ENCODE data around the gene PNPLA7. TPM values are rescaled to one million over a fixed set of nuclear protein-coding genes. Genes with fewer than 3 reads are reported as not detected.
"Not testable (repeated sequence)": the region's sequence is repeated elsewhere in the genome, so short reads cannot be mapped to it uniquely, and the experiment has no call there.

PNPLA7 gene
- total RNA-seq (2012; rRNA removed) = 0.22 and 0.25 TPM in 2 replicates

- Histone ChIP-seq H3K9ac (ENCODE audit: low read depth, low read length) (peak within 1 kb of the TSS; percentile 75), H3K9me3 (replicated peaks; ENCODE audit: low read length) (no peaks in the 10 kb centered on the region), H3K4me3 (ENCODE audit: low read length) (peak within 1 kb of the TSS; percentile 80)
Observed at GRCh38 chr9:137550231-137550621, at the start of gene PNPLA7. PNPLA7 (minus strand) TSS chr9:137550402; CDS start chr9:137550197, 205 bp downstream.

DNA sequence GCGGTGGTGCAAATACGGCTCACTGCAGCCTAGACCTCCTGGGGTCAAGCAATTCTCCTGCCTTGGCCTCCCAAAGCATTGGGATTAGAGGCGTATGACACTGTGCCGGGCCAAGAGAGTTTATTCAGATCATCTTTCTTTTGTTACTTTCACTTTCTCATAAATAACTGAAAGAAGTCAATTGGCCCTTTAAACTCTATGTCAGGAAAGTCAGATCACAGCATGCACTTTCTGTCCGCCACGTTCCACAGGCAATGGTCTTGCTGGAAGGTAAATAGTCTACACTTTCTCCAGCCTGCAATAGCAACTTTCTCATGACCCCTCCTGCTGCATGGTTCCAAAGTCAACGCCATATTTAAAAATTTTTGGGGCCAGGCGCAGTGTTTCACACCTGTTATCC lies 48.7 kb upstream of the PNPLA7 start:
- no peaks in the 10 kb centered on the region for H3K36me3 ChIP-seq (ENCODE audit: insufficient read depth, low read length)
- peaks cover 9% of the 10 kb centered on the region for H3K27me3 ChIP-seq (ENCODE audit: control insufficient read depth, insufficient read depth, low read length)
- H3K4me3 ChIP-seq (ENCODE audit: low read length) = no peak overlapping the region
- H3K9ac ChIP-seq (ENCODE audit: low read depth, low read length) = no peak overlapping the region
- H3K4me2 ChIP-seq (ENCODE audit: low read length) = no peak overlapping the region
- no peaks in the 10 kb centered on the region for H3K4me1 ChIP-seq (ENCODE audit: control insufficient read depth, insufficient read depth, low read length)
- H3K9me3 ChIP-seq (replicated peaks; ENCODE audit: low read length) = no peaks in the 10 kb centered on the region

More at GRCh38 chr9:137550231-137550621, at the start of gene PNPLA7:
- Histone ChIP-seq H3K36me3 (ENCODE audit: insufficient read depth, low read length) (peaks cover 10% of the 10 kb centered on the region), H3K27me3 (ENCODE audit: control insufficient read depth, insufficient read depth, low read length) (no peaks in the 10 kb centered on the region), H3K4me2 (ENCODE audit: low read length) (peak within 1 kb of the TSS; percentile 96), H3K4me1 (ENCODE audit: control insufficient read depth, insufficient read depth, low read length) (peaks cover 16% of the 10 kb centered on the region)

DNA sequence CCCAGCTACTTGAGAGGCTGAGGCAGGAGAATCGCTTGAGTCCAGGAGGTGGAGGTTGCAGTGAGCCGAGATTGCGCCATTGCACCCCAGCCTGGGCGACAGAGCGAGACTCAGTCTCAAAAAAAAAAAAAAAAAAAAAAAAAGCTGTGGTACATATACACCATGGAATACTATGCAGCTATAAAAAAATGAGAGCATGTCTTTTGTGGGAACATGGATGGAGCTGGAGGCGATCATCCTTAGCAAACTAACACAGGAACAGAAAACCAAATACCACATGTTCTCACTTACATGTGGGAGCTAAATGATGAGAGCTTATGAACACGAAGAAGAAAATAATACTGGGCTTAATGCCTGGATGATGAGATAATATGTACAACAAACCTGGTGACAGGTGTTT lies 46.4 kb upstream of the PNPLA7 start:
- H3K9me3 ChIP-seq (replicated peaks; ENCODE audit: low read length); H3K4me1 ChIP-seq (ENCODE audit: control insufficient read depth, insufficient read depth, low read length); H3K27me3 ChIP-seq (ENCODE audit: control insufficient read depth, insufficient read depth, low read length); H3K9ac ChIP-seq (ENCODE audit: low read depth, low read length); H3K36me3 ChIP-seq (ENCODE audit: insufficient read depth, low read length); H3K4me3 ChIP-seq (ENCODE audit: low read length); H3K4me2 ChIP-seq (ENCODE audit: low read length): not testable (repeated sequence)

DNA sequence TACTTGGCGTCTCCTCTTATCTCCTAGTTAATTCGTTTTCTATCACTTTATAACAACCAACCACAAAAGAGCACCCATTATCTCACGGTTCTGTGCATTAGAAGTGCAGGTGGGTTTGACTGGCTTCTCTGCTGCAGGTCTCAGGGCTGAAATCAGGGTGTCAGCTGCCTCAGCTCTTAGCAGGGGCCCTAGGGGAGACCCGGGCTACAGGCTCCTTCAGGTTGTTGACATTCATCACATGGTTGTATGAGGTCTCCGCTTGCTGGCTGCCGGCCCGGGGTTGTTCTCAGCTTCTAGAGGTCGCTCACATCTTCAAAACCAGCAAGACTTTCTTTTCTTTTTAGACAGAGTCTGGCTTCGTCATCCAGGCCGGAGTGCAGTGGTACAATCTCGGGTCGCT lies 43.0 kb upstream of the PNPLA7 start:
- no peaks in the 10 kb centered on the region for H3K9me3 ChIP-seq (replicated peaks; ENCODE audit: low read length)
- H3K4me3 ChIP-seq (ENCODE audit: low read length) = no peak overlapping the region
- peaks cover 9% of the 10 kb centered on the region for H3K4me1 ChIP-seq (ENCODE audit: control insufficient read depth, insufficient read depth, low read length)
- no peak overlapping the region for H3K4me2 ChIP-seq (ENCODE audit: low read length)
- H3K9ac ChIP-seq (ENCODE audit: low read depth, low read length) = no peak overlapping the region
- no peaks in the 10 kb centered on the region for H3K27me3 ChIP-seq (ENCODE audit: control insufficient read depth, insufficient read depth, low read length)
- H3K36me3 ChIP-seq (ENCODE audit: insufficient read depth, low read length) = peaks cover 6% of the 10 kb centered on the region

DNA sequence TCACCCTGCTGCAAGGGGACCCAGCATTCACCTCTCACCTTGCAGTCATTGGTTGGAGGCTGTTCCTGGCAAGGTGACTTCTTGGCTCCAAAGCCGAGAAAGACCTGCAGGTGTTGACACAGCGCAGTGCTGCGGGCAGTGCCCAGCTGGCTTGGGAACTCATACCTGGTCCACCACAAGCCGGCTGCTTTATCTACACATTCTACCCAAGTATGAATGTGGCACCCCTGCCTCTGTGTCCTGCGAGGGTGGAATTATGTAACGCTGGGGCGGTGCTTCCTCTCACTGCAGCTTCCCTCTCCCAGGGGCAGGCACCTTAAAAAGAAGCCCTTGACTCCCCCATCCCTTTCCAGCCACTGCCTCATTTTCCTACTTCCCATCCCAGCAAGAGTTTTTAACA lies 42.6 kb upstream of the PNPLA7 start:
- Histone ChIP-seq H3K4me3 (ENCODE audit: low read length) (no peak overlapping the region), H3K9ac (ENCODE audit: low read depth, low read length) (no peak overlapping the region), H3K36me3 (ENCODE audit: insufficient read depth, low read length) (peaks cover 10% of the 10 kb centered on the region), H3K27me3 (ENCODE audit: control insufficient read depth, insufficient read depth, low read length) (no peaks in the 10 kb centered on the region), H3K4me2 (ENCODE audit: low read length) (no peak overlapping the region), H3K4me1 (ENCODE audit: control insufficient read depth, insufficient read depth, low read length) (peaks cover 9% of the 10 kb centered on the region), H3K9me3 (replicated peaks; ENCODE audit: low read length) (no peaks in the 10 kb centered on the region)

DNA sequence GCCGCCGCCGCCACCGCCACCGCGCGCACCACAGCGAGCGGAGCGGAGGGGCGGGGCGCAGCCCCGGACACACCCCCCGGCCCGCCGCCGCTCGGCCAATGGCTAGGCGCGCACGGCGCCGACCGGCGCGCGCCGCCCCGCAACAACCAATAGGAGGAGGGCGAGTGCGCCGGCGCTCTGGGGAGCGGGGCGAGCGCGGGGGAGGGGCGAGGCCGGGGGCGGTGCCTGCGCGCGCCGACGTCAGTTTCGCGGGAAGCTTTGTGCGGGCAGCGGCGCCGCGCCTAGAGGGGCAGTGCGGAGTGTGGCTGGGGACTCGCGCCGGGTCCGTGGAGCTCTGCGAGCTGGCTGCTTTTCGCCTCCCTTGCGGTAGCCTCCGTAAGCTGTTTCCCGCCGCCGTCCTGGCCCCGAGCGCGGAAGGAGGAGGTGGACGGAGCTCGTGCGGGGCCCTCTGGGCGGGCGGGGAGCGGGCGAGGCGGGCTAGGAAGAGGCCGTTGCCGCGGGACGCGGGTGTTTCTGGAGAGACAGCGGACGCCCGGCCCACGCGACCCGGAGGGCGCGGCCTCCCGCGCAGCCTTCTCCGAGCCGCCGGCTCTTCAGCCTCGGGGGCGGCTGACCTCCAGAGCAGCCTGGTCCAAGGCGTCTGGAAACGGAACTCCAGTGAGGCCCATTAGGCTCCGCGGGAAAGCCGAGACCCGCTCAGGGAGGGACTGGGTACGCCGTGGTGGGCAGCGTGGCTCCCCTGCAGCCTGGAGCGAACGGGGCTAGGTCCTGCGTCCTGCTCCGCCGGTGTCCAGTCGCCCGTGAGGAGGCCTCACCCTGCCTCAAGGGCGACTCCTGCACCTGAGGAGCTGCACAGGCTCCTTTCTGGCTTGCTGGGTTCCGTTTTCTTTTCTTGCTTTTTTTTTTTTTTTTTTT lies 40.5 kb upstream of the PNPLA7 start, which contains the start of gene ZMYND19:
Gene ZMYND19 (minus strand): TSS at position 44 of the 915 bp plus-strand sequence. CDS start 249 bp downstream, outside the sequence.
- H3K36me3 ChIP-seq (ENCODE audit: insufficient read depth, low read length) = peaks cover 30% of the 10 kb centered on the region
- H3K9me3 ChIP-seq (replicated peaks; ENCODE audit: low read length) = no peaks in the 10 kb centered on the region
- no peaks in the 10 kb centered on the region for H3K27me3 ChIP-seq (ENCODE audit: control insufficient read depth, insufficient read depth, low read length)
- H3K9ac ChIP-seq (ENCODE audit: low read depth, low read length) = peak within 1 kb of the TSS; percentile 85
- H3K4me3 ChIP-seq (ENCODE audit: low read length) = peak within 1 kb of the TSS; percentile 99
- H3K4me2 ChIP-seq (ENCODE audit: low read length) = peak within 1 kb of the TSS; percentile 87
- peaks cover 9% of the 10 kb centered on the region for H3K4me1 ChIP-seq (ENCODE audit: control insufficient read depth, insufficient read depth, low read length)

GRCh38 chr9:137590123-137590468 lies 39.9 kb upstream of the PNPLA7 start:
- H3K4me1 ChIP-seq (ENCODE audit: control insufficient read depth, insufficient read depth, low read length) = peaks cover 9% of the 10 kb centered on the region
- H3K4me3 ChIP-seq (ENCODE audit: low read length) = peak overlapping the region; percentile 91
- H3K9me3 ChIP-seq (replicated peaks; ENCODE audit: low read length) = no peaks in the 10 kb centered on the region
- H3K4me2 ChIP-seq (ENCODE audit: low read length) = peak overlapping the region; percentile 83
- peaks cover 34% of the 10 kb centered on the region for H3K36me3 ChIP-seq (ENCODE audit: insufficient read depth, low read length)
- H3K9ac ChIP-seq (ENCODE audit: low read depth, low read length) = peak overlapping the region; percentile 77
- no peaks in the 10 kb centered on the region for H3K27me3 ChIP-seq (ENCODE audit: control insufficient read depth, insufficient read depth, low read length)

DNA sequence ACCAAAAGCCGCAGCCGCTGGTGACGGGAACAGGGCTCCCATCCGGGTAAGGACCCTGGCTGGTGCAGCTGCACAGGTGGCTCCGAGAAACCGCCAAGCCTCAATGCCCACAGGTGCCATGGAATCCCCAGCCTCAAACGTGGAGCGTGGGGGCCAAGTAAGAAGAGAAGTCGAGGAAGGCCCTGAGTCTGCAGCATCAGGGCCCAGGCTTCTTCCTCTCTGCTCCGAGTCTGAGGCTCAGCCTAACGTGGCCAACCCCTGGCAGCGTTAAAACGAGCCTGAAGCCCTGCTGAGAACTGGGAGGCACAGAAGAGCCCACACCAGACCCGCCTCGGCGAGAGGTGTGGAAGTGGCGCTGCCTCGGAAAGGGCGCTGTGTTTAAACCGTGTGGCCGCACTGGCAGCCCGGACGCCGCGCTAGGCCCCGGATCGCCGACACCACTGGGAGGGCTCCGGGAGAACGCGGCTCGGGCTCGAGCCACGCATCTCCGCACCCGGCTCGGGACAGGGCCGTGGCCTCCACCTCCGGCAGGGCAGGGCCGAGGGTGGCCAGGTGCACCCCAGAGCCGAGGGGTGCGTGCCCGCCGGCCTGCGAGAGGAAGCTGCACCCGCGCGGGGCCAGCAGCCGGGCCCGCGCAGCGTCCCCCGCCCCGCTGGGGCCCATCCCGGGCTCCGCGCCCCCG lies 39.4 kb upstream of the PNPLA7 start:
- peak overlapping the region; percentile 91 for H3K4me3 ChIP-seq (ENCODE audit: low read length)
- H3K36me3 ChIP-seq (ENCODE audit: insufficient read depth, low read length) = peaks cover 37% of the 10 kb centered on the region
- H3K4me1 ChIP-seq (ENCODE audit: control insufficient read depth, insufficient read depth, low read length) = peaks cover 9% of the 10 kb centered on the region
- H3K9me3 ChIP-seq (replicated peaks; ENCODE audit: low read length) = no peaks in the 10 kb centered on the region
- H3K4me2 ChIP-seq (ENCODE audit: low read length) = peak overlapping the region; percentile 83
- H3K27me3 ChIP-seq (ENCODE audit: control insufficient read depth, insufficient read depth, low read length) = no peaks in the 10 kb centered on the region
- peak overlapping the region; percentile 77 for H3K9ac ChIP-seq (ENCODE audit: low read depth, low read length)

DNA sequence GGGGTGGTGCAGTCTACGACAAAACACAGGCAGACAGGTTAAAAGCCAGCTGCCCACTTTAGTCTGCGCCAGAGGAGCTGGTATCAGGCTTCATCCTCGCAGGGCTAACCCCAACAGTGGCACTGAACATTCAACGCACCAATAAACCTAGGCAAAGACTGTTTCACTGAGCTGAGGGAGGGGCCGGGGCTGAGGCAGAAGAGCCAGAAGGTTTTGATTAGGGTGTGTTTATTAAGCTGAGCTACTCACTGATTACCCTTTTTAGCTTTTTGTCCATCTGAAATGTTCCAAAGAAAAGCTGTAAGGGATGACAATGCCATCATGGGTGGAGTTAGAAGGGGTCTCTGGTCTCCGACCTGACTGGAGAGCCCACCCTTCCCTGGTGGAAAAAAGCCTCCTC lies 38.7 kb upstream of the PNPLA7 start:
- no peaks in the 10 kb centered on the region for H3K27me3 ChIP-seq (ENCODE audit: control insufficient read depth, insufficient read depth, low read length)
- H3K9me3 ChIP-seq (replicated peaks; ENCODE audit: low read length) = no peaks in the 10 kb centered on the region
- peaks cover 9% of the 10 kb centered on the region for H3K4me1 ChIP-seq (ENCODE audit: control insufficient read depth, insufficient read depth, low read length)
- peaks cover 37% of the 10 kb centered on the region for H3K36me3 ChIP-seq (ENCODE audit: insufficient read depth, low read length)
- H3K4me2 ChIP-seq (ENCODE audit: low read length) = peak overlapping the region; percentile 83
- peak overlapping the region; percentile 91 for H3K4me3 ChIP-seq (ENCODE audit: low read length)
- peak overlapping the region; percentile 77 for H3K9ac ChIP-seq (ENCODE audit: low read depth, low read length)

DNA sequence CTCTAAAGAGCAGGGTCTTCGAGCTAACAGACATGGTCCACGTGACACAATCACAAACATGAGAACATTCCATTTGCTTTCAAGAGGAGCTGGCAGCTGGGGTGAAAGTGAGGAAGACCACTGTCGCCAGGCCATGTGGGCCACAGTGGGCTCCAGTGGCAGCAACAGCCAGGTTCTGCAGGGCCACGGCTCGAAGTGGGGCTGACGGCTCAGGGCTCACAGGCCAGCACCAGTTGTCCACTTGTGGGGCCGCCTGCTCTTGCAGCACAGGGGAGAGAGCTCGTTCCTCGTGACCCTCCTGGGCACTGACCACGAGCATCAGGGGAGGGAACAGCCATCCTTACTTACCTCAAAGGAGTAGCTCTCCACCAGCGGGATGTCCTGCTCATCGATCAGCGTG lies 38.1 kb upstream of the PNPLA7 start:
- H3K4me3 ChIP-seq (ENCODE audit: low read length) = no peak overlapping the region
- no peak overlapping the region for H3K4me2 ChIP-seq (ENCODE audit: low read length)
- no peak overlapping the region for H3K9ac ChIP-seq (ENCODE audit: low read depth, low read length)
- peaks cover 9% of the 10 kb centered on the region for H3K4me1 ChIP-seq (ENCODE audit: control insufficient read depth, insufficient read depth, low read length)
- peaks cover 40% of the 10 kb centered on the region for H3K36me3 ChIP-seq (ENCODE audit: insufficient read depth, low read length)
- no peaks in the 10 kb centered on the region for H3K9me3 ChIP-seq (replicated peaks; ENCODE audit: low read length)
- no peaks in the 10 kb centered on the region for H3K27me3 ChIP-seq (ENCODE audit: control insufficient read depth, insufficient read depth, low read length)

DNA sequence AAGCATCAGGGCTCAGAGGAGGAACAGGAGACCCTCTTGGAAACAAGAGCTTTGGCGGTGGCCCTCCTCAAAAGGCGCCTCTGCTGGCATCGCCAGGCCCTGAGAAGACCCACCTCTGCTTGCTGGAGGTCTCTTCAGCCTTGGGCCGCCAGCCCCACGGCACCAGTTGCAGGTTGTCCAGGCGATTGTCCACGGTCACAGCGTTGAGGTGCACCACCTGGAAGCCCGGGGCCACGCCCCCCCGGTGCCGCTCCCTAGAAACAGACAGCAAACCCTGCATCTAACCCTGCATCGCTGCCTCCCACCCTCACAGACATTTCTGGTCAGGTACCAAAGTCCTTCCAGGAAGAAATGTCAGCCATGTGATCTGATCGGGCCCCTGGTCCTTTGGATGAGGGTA lies 36.7 kb upstream of the PNPLA7 start:
- H3K4me1 ChIP-seq (ENCODE audit: control insufficient read depth, insufficient read depth, low read length) = peaks cover 9% of the 10 kb centered on the region
- H3K9me3 ChIP-seq (replicated peaks; ENCODE audit: low read length) = no peaks in the 10 kb centered on the region
- peaks cover 52% of the 10 kb centered on the region for H3K36me3 ChIP-seq (ENCODE audit: insufficient read depth, low read length)
- no peak overlapping the region for H3K9ac ChIP-seq (ENCODE audit: low read depth, low read length)
- H3K4me2 ChIP-seq (ENCODE audit: low read length) = no peak overlapping the region
- no peak overlapping the region for H3K4me3 ChIP-seq (ENCODE audit: low read length)
- H3K27me3 ChIP-seq (ENCODE audit: control insufficient read depth, insufficient read depth, low read length) = no peaks in the 10 kb centered on the region

All from skeletal muscle satellite cell (primary cell).